MM.1S (cell line): ENCODE data around the gene KCNK5.

Experiments used
- DNase-seq: peaks from one replicate; pipeline ENCODE4 v3.0.0-alpha.2; 2015
- H2AFZ ChIP-seq: fragments of 300-600 bp; sonication (generic); 2 replicates; pipeline ENCODE4 v1.6.0; 2016; ENCODE audit warnings: antibody characterized with exemption, low read length
- H3F3A ChIP-seq: fragments of 300-600 bp; sonication (generic); 2 replicates; pipeline ENCODE4 v1.6.1; 2016; ENCODE audit warnings: mild to moderate bottlenecking, antibody characterized with exemption, low read length, moderate library complexity, mixed read lengths; ENCODE audit not compliant: insufficient read depth
- H3K27ac ChIP-seq: fragments of 300-600 bp; sonication (generic); 2 replicates; pipeline ENCODE4 v1.5.1; 2016; ENCODE audit warnings: mild to moderate bottlenecking, low read length
- H3K27me3 ChIP-seq: fragments of 300-600 bp; sonication (generic); replicated peaks from 2 replicates; pipeline ENCODE4 v1.6.0; 2016; ENCODE audit warnings: low read length; ENCODE audit not compliant: insufficient read depth
- H3K36me3 ChIP-seq: fragments of 300-600 bp; sonication (generic); replicated peaks from 2 replicates; pipeline ENCODE4 v1.6.1; 2016; ENCODE audit warnings: mild to moderate bottlenecking, low read length, mixed read lengths; ENCODE audit not compliant: insufficient read depth
- H3K4me1 ChIP-seq: fragments of 300-600 bp; sonication (generic); 2 replicates; pipeline ENCODE4 v1.6.1; 2016; ENCODE audit warnings: low read length, mixed read lengths
- H3K4me2 ChIP-seq: fragments of 300-600 bp; sonication (generic); 2 replicates; pipeline ENCODE4 v1.6.0; 2016; ENCODE audit warnings: low read depth, low read length
- H3K4me3 ChIP-seq: fragments of 300-600 bp; sonication (generic); 2 replicates; pipeline ENCODE4 v1.5.1; 2016; ENCODE audit warnings: low read length, mixed read lengths
- H3K79me2 ChIP-seq: fragments of 300-600 bp; sonication (generic); 2 replicates; pipeline ENCODE4 v1.6.1; 2016; ENCODE audit warnings: mixed run types, low read length, mixed read lengths
- H3K9ac ChIP-seq: fragments of 300-600 bp; sonication (generic); 2 replicates; pipeline ENCODE4 v1.6.1; 2016; ENCODE audit warnings: low read length, mixed read lengths
- H3K9me2 ChIP-seq: fragments of 300-600 bp; sonication (generic); replicated peaks from 2 replicates; pipeline ENCODE4 v1.6.1; 2016; ENCODE audit warnings: mild to moderate bottlenecking, low read length, mixed read lengths; ENCODE audit not compliant: insufficient read depth
- H3K9me3 ChIP-seq: fragments of 300-600 bp; sonication (generic); replicated peaks from 2 replicates; pipeline ENCODE4 v1.6.1; 2016; ENCODE audit warnings: mild to moderate bottlenecking, low read length, mixed read lengths; ENCODE audit not compliant: insufficient read depth
- H4K20me1 ChIP-seq: fragments of 300-600 bp; sonication (generic); 2 replicates; pipeline ENCODE4 v1.6.1; 2016; ENCODE audit warnings: mild to moderate bottlenecking, low read length, moderate library complexity, mixed read lengths; ENCODE audit not compliant: insufficient read depth
- CTCF ChIP-seq: fragments of 300-600 bp; sonication (generic); IDR thresholded peaks from 2 replicates; pipeline ENCODE4 v1.5.1; 2016; ENCODE audit warnings: antibody characterized with exemption, low read length, mixed read lengths
- EZH2 ChIP-seq: fragments of 300-600 bp; sonication (generic); optimal IDR thresholded peaks from 2 replicates; pipeline ENCODE3; 2017; ENCODE audit warnings: low read depth, mild to moderate bottlenecking, antibody characterized with exemption, low read length, mixed read lengths
- EZH2phosphoT487 ChIP-seq: fragments of 300-600 bp; sonication (generic); IDR thresholded peaks from 2 replicates; pipeline ENCODE4 v1.6.1; 2018; ENCODE audit warnings: antibody characterized with exemption, low read length

The KCNK5 gene

GRCh38 chr6:39203436-39204159, 25.7 kb downstream of the KCNK5 start:
- no peak overlapping the region for H3K27ac ChIP-seq
- DNase-seq: no peak
- no peak overlapping the region for H3K9ac ChIP-seq
- no peak overlapping the region for H2AFZ ChIP-seq
- H3K4me1 ChIP-seq: no peaks in the 10 kb centered on the region
- no peaks in the 10 kb centered on the region for H4K20me1 ChIP-seq
- H3K36me3 ChIP-seq: no peaks in the 10 kb centered on the region
- no peak overlapping the region for H3K4me2 ChIP-seq
- no peaks in the 10 kb centered on the region for H3K27me3 ChIP-seq
- TF ChIP-seq EZH2 (no peak), CTCF (no peak), EZH2phosphoT487 (no peak)
- no peaks in the 10 kb centered on the region for H3K9me2 ChIP-seq
- H3K4me3 ChIP-seq: no peak overlapping the region
- no peaks in the 10 kb centered on the region for H3F3A ChIP-seq
- H3K79me2 ChIP-seq: no peaks in the 10 kb centered on the region
- no peaks in the 10 kb centered on the region for H3K9me3 ChIP-seq

GRCh38 chr6:39202166-39202565, 27.1 kb downstream of the KCNK5 start:
- Histone ChIP-seq H3K9me3 (no peaks in the 10 kb centered on the region), H4K20me1 (no peaks in the 10 kb centered on the region), H3K79me2 (no peaks in the 10 kb centered on the region), H3K4me3 (no peak overlapping the region), H3F3A (no peaks in the 10 kb centered on the region), H3K27me3 (no peaks in the 10 kb centered on the region), H3K9me2 (no peaks in the 10 kb centered on the region), H2AFZ (no peak overlapping the region), H3K36me3 (no peaks in the 10 kb centered on the region), H3K9ac (no peak overlapping the region), H3K4me2 (no peak overlapping the region), H3K27ac (no peak overlapping the region), H3K4me1 (no peaks in the 10 kb centered on the region)
- no peak for DNase-seq
- TF ChIP-seq CTCF (no peak), EZH2 (no peak), EZH2phosphoT487 (no peak)

- Histone ChIP-seq H3K27ac (no peak overlapping the region), H3K4me1 (no peaks in the 10 kb centered on the region), H4K20me1 (no peaks in the 10 kb centered on the region), H3K9ac (no peak overlapping the region), H3K79me2 (no peaks in the 10 kb centered on the region), H2AFZ (no peak overlapping the region), H3F3A (no peaks in the 10 kb centered on the region), H3K9me2 (no peaks in the 10 kb centered on the region), H3K36me3 (no peaks in the 10 kb centered on the region), H3K27me3 (no peaks in the 10 kb centered on the region), H3K9me3 (no peaks in the 10 kb centered on the region), H3K4me3 (no peak overlapping the region), H3K4me2 (no peak overlapping the region)
- TF ChIP-seq CTCF (no peak), EZH2 (no peak), EZH2phosphoT487 (no peak)
- DNase-seq: no peak
Observed at GRCh38 chr6:39200498-39201020, 28.7 kb downstream of the KCNK5 start.
